Naive thymus-derived CD4-positive, alpha-beta T cell (primary cell): Measurements from ENCODE around the gene RUNX2. TPM values are rescaled to one million over a fixed set of nuclear protein-coding genes. Genes with fewer than 3 reads are reported as not detected.
"Not testable (repeated sequence)": the region's sequence is repeated elsewhere in the genome, so short reads cannot be mapped to it uniquely, and the experiment has no call there.

Experiments used
- ATAC-seq: fragments of 150-1000 bp; cut with Tn5 transposase; 2 replicates; pipeline ENCODE4 v1.10.0; 2021; ENCODE audit warnings: mild to moderate bottlenecking, moderate library complexity
- CTCF ChIA-PET: fragments of 350-600 bp; sonication (Branson Sonifier 250); formaldehyde crosslinking; loops from one replicate; lab custom pipeline; 2021; ENCODE audit warnings: antibody characterized with exemption; lab: Charles Lee
- POLR2A ChIA-PET: fragments of 350-600 bp; sonication (Branson Sonifier 250); formaldehyde crosslinking; loops from one replicate; lab custom pipeline; 2021; ENCODE audit warnings: antibody characterized with exemption, inconsistent platforms; lab: Charles Lee
- DNase-seq, 9 donors: peaks; one replicate each; pipeline versions ENCODE4 v3.0.0 to v3.0.0-alpha.2; 2020 to 2022; ENCODE audit warnings: mixed read lengths in 1 of 9
- H3K27ac ChIP-seq: one replicate; pipeline ENCODE4 v1.7.0; 2013; ENCODE audit warnings: mild to moderate bottlenecking, low read depth, low read length, moderate library complexity
- H3K27me3 ChIP-seq, 2 donors: one replicate each; pipeline ENCODE4 v1.7.0; 2013; ENCODE audit warnings: low read length in 2 of 2, mild to moderate bottlenecking in 2 of 2, moderate library complexity in 2 of 2; ENCODE audit not compliant: control insufficient read depth in 2 of 2, insufficient read depth in 2 of 2
- H3K36me3 ChIP-seq, 3 experiments: 1 replicate in 2 of 3; 2 replicates in 1 of 3; pipeline ENCODE4 v1.7.0; 2013; ENCODE audit warnings: low read length in 3 of 3, mild to moderate bottlenecking in 3 of 3, moderate library complexity in 1 of 3; ENCODE audit not compliant: insufficient read depth in 3 of 3, control insufficient read depth in 2 of 3
- H3K4me1 ChIP-seq, 2 donors: one replicate each; pipeline ENCODE4 v1.7.0; 2013; ENCODE audit warnings: low read length in 2 of 2, mild to moderate bottlenecking in 2 of 2, moderate library complexity in 1 of 2; ENCODE audit not compliant: control insufficient read depth in 2 of 2, insufficient read depth in 2 of 2
- H3K4me3 ChIP-seq: 2 replicates; pipeline ENCODE4 v1.7.0; 2013; ENCODE audit warnings: mild to moderate bottlenecking, low read length
- H3K9me3 ChIP-seq, 3 experiments: 1 replicate in 2 of 3; 2 replicates in 1 of 3; pipeline ENCODE4 v1.7.0; 2013; ENCODE audit warnings: low read length in 3 of 3; ENCODE audit not compliant: control insufficient read depth in 2 of 3
- H3K27ac Mint-ChIP-seq, 9 donors: one replicate each; pipeline ENCODE4 v1.8.0; 2020 to 2022; ENCODE audit warnings: mixed read lengths in 9 of 9, mild to moderate bottlenecking in 8 of 9, moderate library complexity in 5 of 9, inconsistent platforms in 2 of 9
- H3K27me3 Mint-ChIP-seq, 5 donors: one replicate each; pipeline ENCODE4 v1.8.0; 2021 to 2022; ENCODE audit warnings: mixed read lengths in 5 of 5, mild to moderate bottlenecking in 1 of 5
- H3K36me3 Mint-ChIP-seq, 5 donors: one replicate each; pipeline ENCODE4 v1.8.0; 2020 to 2022; ENCODE audit warnings: mixed read lengths in 5 of 5, mild to moderate bottlenecking in 3 of 5, inconsistent platforms in 1 of 5
- H3K4me1 Mint-ChIP-seq, 7 donors: one replicate each; pipeline ENCODE4 v1.8.0; 2020 to 2022; ENCODE audit warnings: mixed read lengths in 7 of 7, mild to moderate bottlenecking in 3 of 7, inconsistent platforms in 1 of 7
- H3K4me3 Mint-ChIP-seq, 10 donors: one replicate each; pipeline ENCODE4 v1.8.0; 2020 to 2022; ENCODE audit warnings: mild to moderate bottlenecking in 10 of 10, mixed read lengths in 10 of 10, moderate library complexity in 6 of 10, inconsistent platforms in 2 of 10
- H3K9me3 Mint-ChIP-seq, 11 donors: one replicate each; pipeline ENCODE4 v1.8.0; 2020 to 2022; ENCODE audit warnings: mixed read lengths in 11 of 11, mild to moderate bottlenecking in 4 of 11, inconsistent platforms in 1 of 11, moderate library complexity in 1 of 11
- intact Hi-C, 2 donors: fragments of 100-400 bp; cut with micrococcal nuclease; formaldehyde crosslinking; loops; one replicate each; pipeline ENCODE4 v1.15.1; 2023
- polyA plus RNA-seq, 2 donors: library from polyadenylated mRNA; unstranded; fragments of 300-500 nt; fragmentation: Illumina TruSeq; gene quantifications; one replicate each; pipeline ENCODE4 v1.2.3, GENCODE V29; 2021
- total RNA-seq, 6 experiments: library from RNA in 5 of 6; stranded (reverse) in 5 of 6; gene quantifications; 1 replicate in 5 of 6; 2 replicates in 1 of 6; pipeline ENCODE4 v1.2.3 and lab custom pipeline; 2021 to 2026

The RUNX2 gene
- total and polyA plus RNA-seq, 7 experiments from 2014 or later, result 2.3 to 17.9 (median 13.9) TPM

DNA sequence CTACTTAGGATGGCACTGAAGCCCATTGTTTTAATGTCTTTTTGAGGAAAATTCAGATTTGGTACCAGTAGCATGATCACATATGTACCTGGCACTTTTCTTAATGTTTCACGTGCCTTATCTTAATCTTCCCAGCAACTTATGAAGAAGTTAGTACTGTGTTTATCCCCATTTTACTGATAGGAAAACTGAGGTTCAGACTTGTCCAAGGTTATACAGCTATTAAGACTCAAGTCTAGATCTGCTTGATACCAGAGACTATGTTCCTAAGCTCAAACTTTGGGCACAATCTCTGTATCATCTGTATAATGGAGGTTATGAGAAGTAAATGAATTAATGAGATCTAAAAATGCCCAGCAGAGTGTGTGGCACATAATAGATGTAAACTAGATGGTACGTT lies 229.3 kb downstream of the RUNX2 start:
- no peaks in the 10 kb centered on the region for H3K9me3 ChIP-seq
- ATAC-seq (no peak), DNase-seq (no peak)
- Mint-ChIP-seq H3K4me3 (no peak overlapping the region), H3K9me3 (peaks cover 0 to 6% (median 0%) of the 10 kb centered on the region in 11 donors), H3K36me3 (peaks cover 0 to 12% (median 0%) of the 10 kb centered on the region in 5 donors), H3K27me3 (no peaks in the 10 kb centered on the region), H3K4me1 (peaks cover 6 to 35% (median 7%) of the 10 kb centered on the region in 7 donors), H3K27ac (no peak overlapping the region)
- H3K27me3 ChIP-seq, result no peaks in the 10 kb centered on the region
- H3K36me3 ChIP-seq, result no peaks in the 10 kb centered on the region
- ChIA-PET POLR2A (interaction anchor here (0.9 to 1.0 kb wide), 2 partner anchors 60 to 102 kb away, joined by 3 read pairs; no protein-coding TSS in a partner anchor), CTCF (no interaction called here)
- H3K4me1 ChIP-seq, result no peaks in the 10 kb centered on the region
- H3K27ac ChIP-seq, result no peak overlapping the region
- intact Hi-C loops, result no loop called here
- no peak overlapping the region for H3K4me3 ChIP-seq

DNA sequence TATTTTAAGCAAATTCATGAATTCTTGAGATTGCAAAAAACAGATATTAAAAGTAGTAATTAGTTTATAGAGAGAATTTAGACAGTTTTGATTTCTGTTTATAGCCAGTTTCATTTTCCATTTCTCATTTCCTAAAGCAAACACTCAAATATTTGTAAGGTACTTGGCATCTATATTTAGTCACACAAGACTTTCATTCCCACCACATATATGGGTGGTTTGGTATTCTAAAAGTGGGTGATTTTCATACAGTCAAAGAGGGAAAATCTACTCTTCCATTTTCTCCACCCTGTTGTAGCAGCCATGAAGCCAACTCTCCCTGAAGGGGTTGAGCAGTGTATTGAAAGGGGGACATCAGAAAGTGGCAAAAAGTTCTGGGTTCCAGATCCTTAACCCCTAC lies 230.7 kb downstream of the RUNX2 start:
- H3K9me3 ChIP-seq, result no peaks in the 10 kb centered on the region
- Mint-ChIP-seq H3K27ac (no peak overlapping the region), H3K9me3 (peaks cover 0 to 6% (median 0%) of the 10 kb centered on the region in 11 donors), H3K27me3 (peaks cover 0 to 2% (median 0%) of the 10 kb centered on the region in 5 donors), H3K4me3 (peak overlapping the region in 1 of 10 donors; percentile 4), H3K36me3 (peaks cover 0 to 14% (median 0%) of the 10 kb centered on the region in 5 donors), H3K4me1 (peaks cover 4 to 32% (median 4%) of the 10 kb centered on the region in 7 donors)
- H3K27me3 ChIP-seq, result no peaks in the 10 kb centered on the region
- H3K36me3 ChIP-seq, result no peaks in the 10 kb centered on the region
- no peak overlapping the region for H3K27ac ChIP-seq
- POLR2A ChIA-PET, result no interaction called here
- intact Hi-C loops, result no loop called here
- no peak for DNase-seq
- no peak for ATAC-seq
- no peaks in the 10 kb centered on the region for H3K4me1 ChIP-seq
- H3K4me3 ChIP-seq, result no peak overlapping the region
- CTCF ChIA-PET, result no interaction called here

DNA sequence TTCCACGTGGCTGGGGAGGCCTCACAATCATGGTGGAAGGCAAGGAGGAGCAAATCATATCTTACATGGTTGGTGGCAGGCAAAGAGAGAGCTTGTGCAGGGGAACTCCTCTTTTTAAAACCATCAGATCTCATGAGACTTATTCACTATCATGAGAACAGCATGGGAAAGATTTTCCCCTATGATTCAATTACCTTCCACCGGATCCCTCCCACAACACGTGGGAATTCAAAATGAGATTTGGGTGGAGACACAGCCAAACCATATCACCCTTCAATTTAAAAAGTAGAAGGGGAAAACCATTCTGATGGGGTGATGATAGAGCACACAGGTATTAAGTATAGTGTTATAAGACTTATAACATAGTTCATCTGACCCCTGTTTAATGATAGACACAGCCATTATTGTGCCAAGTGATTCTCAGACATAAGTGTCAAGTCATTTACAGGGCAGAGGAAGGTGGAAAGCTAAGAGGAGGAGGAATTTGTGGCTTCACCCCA lies 232.2 kb downstream of the RUNX2 start:
- CTCF ChIA-PET, H3K27me3 Mint-ChIP-seq, H3K9me3 ChIP-seq, H3K27ac ChIP-seq, H3K4me3 Mint-ChIP-seq, H3K36me3 ChIP-seq, H3K27me3 ChIP-seq, H3K9me3 Mint-ChIP-seq, H3K4me1 ChIP-seq, DNase-seq, H3K4me3 ChIP-seq, intact Hi-C loops, POLR2A ChIA-PET, ATAC-seq: not testable (repeated sequence)
- H3K4me1 Mint-ChIP-seq, result peaks cover 0 to 23% (median 0%) of the 10 kb centered on the region in 7 donors
- peaks cover 0 to 14% (median 0%) of the 10 kb centered on the region in 5 donors for H3K36me3 Mint-ChIP-seq
- H3K27ac Mint-ChIP-seq, result peak overlapping the region in 2 of 9 donors; percentile 52 to 58

DNA sequence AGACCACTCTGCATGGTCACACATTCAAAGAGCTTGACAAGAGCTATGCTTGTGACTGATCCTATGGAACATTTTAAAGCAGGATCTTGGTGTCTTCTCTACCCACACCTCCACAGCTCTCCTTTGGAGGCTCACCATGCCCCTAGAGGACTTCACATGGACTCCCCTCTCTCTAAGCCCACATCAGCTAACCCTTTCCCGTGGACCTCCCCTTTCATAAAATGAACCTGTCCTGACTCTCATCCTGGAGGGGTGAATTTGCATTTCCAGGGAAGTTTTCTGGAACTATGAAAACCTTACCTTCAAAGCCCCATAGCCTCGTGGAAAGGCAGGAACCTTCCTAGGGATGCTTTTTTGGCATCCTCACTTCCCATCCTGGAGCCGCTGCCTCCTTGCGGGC lies 234.0 kb downstream of the RUNX2 start:
- no peak for ATAC-seq
- ChIA-PET POLR2A (no interaction called here), CTCF (no interaction called here)
- H3K36me3 ChIP-seq, result no peaks in the 10 kb centered on the region
- no peaks in the 10 kb centered on the region for H3K4me1 ChIP-seq
- H3K27ac ChIP-seq, result no peak overlapping the region
- H3K9me3 ChIP-seq, result no peaks in the 10 kb centered on the region
- no peak overlapping the region for H3K27ac Mint-ChIP-seq
- no peaks in the 10 kb centered on the region for H3K27me3 ChIP-seq
- H3K4me1 Mint-ChIP-seq, result peaks cover 0 to 16% (median 0%) of the 10 kb centered on the region in 7 donors
- intact Hi-C loops, result no loop called here
- H3K36me3 Mint-ChIP-seq, result peaks cover 0 to 21% (median 4%) of the 10 kb centered on the region in 5 donors
- peaks cover 0 to 10% (median 0%) of the 10 kb centered on the region in 11 donors for H3K9me3 Mint-ChIP-seq
- peaks cover 0 to 2% (median 0%) of the 10 kb centered on the region in 5 donors for H3K27me3 Mint-ChIP-seq
- H3K4me3 Mint-ChIP-seq, result no peak overlapping the region
- DNase-seq, result no peak
- H3K4me3 ChIP-seq, result no peak overlapping the region

DNA sequence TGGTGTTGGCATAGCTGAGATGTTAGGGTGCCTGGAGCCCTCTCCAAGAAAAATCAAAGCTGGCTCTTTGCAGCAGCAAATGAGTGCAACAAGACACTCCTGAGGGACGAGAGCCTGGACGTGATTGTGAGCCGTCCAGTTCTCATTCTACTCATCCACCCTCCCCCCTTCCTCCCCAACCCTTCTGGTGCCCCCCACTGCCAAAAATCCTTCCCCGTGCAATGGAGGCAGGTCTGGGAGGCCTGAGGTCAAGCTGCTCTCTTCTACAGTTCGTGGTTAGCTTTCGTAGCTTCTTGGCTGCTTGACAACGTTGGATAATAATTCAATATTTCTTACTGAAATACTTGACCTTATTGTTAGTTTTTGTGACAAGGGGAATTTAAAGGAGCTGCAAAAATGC lies 234.9 kb downstream of the RUNX2 start:
- no peak overlapping the region for H3K4me3 Mint-ChIP-seq
- Histone ChIP-seq H3K36me3 (no peaks in the 10 kb centered on the region), H3K9me3 (no peaks in the 10 kb centered on the region), H3K27ac (no peak overlapping the region), H3K4me1 (no peaks in the 10 kb centered on the region), H3K4me3 (no peak overlapping the region), H3K27me3 (no peaks in the 10 kb centered on the region)
- CTCF ChIA-PET, result no interaction called here
- peaks cover 0 to 10% (median 0%) of the 10 kb centered on the region in 11 donors for H3K9me3 Mint-ChIP-seq
- H3K27me3 Mint-ChIP-seq, result peaks cover 0 to 2% (median 0%) of the 10 kb centered on the region in 5 donors
- peaks cover 0 to 21% (median 4%) of the 10 kb centered on the region in 5 donors for H3K36me3 Mint-ChIP-seq
- no peak overlapping the region for H3K27ac Mint-ChIP-seq
- intact Hi-C loops, result no loop called here
- DNase-seq (no peak), ATAC-seq (no peak)
- POLR2A ChIA-PET, result no interaction called here
- H3K4me1 Mint-ChIP-seq, result peaks cover 0 to 15% (median 0%) of the 10 kb centered on the region in 7 donors

DNA sequence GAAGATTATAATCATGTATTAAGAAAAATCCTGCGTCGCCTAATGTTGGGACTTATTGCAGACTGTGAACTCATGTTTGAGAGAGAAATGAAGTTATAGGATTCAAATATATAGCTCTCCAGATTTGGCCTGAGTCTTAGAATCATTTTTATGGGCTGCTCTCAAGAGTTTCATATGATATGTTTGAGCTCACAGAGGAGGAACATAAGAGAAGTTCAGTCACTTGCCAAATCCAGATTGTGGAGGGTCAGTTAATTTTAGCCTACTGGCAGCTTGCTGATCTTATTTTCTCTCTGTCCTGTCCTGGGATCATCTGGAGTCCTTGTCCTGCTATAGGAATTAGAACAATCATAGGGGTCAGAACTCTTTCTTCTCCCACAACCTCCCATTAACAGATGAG lies 235.7 kb downstream of the RUNX2 start:
- ATAC-seq, result no peak
- CTCF ChIA-PET, result no interaction called here

DNA sequence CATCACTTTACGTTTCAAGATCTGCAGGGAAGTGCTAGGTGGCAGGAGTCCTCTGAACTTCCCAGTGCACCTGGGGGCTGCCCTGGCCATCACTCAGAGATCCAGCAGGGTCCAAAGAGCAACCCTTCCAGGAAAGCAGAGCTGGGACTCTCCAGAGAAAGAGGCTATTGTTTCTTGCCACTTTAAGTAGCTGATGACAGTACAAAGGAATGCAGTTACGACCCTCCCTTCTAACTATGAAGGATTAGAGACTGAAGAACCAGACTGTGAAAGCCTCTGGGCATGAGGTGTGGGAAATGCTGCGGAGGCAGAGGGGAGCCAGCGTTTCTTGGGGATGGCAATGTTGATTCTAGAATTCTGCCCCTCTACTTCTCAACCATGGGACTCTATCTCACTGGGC lies 238.8 kb downstream of the RUNX2 start:
- Mint-ChIP-seq H3K4me3 (no peak overlapping the region), H3K27me3 (peaks cover 0 to 2% (median 0%) of the 10 kb centered on the region in 5 donors), H3K27ac (no peak overlapping the region), H3K4me1 (peaks cover 0 to 10% (median 5%) of the 10 kb centered on the region in 7 donors), H3K9me3 (peaks cover 0 to 7% (median 0%) of the 10 kb centered on the region in 11 donors), H3K36me3 (peaks cover 0 to 16% (median 4%) of the 10 kb centered on the region in 5 donors)
- ATAC-seq, result no peak
- no peak overlapping the region for H3K27ac ChIP-seq
- intact Hi-C loops, result no loop called here
- no peaks in the 10 kb centered on the region for H3K36me3 ChIP-seq
- DNase-seq, result no peak
- H3K27me3 ChIP-seq, result no peaks in the 10 kb centered on the region
- POLR2A ChIA-PET, result no interaction called here
- no peak overlapping the region for H3K4me3 ChIP-seq
- no peaks in the 10 kb centered on the region for H3K9me3 ChIP-seq
- H3K4me1 ChIP-seq, result no peaks in the 10 kb centered on the region
- CTCF ChIA-PET, result no interaction called here

More for the DNA sequence above, 235.7 kb downstream of the RUNX2 start:
- Histone ChIP-seq H3K4me1 (no peaks in the 10 kb centered on the region), H3K27me3 (no peaks in the 10 kb centered on the region), H3K4me3 (no peak overlapping the region), H3K9me3 (no peaks in the 10 kb centered on the region), H3K27ac (no peak overlapping the region), H3K36me3 (no peaks in the 10 kb centered on the region)
- peaks cover 0 to 12% (median 2%) of the 10 kb centered on the region in 7 donors for H3K4me1 Mint-ChIP-seq
- H3K27ac Mint-ChIP-seq, result no peak overlapping the region
- POLR2A ChIA-PET, result interaction anchor here (1.5 kb wide), 1 partner anchor 11 kb away, joined by 3 read pairs; no protein-coding TSS in a partner anchor
- no peak overlapping the region for H3K4me3 Mint-ChIP-seq
- H3K27me3 Mint-ChIP-seq, result peaks cover 0 to 2% (median 0%) of the 10 kb centered on the region in 5 donors
- peaks cover 0 to 10% (median 0%) of the 10 kb centered on the region in 11 donors for H3K9me3 Mint-ChIP-seq
- H3K36me3 Mint-ChIP-seq, result peaks cover 0 to 22% (median 4%) of the 10 kb centered on the region in 5 donors
- DNase-seq, result no peak
- intact Hi-C loops, result no loop called here
